ENCODE data around the gene PDCD4. TPM values are rescaled to one million over a fixed set of nuclear protein-coding genes. Genes with fewer than 3 reads are reported as not detected.

PDCD4 gene
- polyA plus RNA-seq, 1 donor from 2014 or later, result 319 TPM

DNA sequence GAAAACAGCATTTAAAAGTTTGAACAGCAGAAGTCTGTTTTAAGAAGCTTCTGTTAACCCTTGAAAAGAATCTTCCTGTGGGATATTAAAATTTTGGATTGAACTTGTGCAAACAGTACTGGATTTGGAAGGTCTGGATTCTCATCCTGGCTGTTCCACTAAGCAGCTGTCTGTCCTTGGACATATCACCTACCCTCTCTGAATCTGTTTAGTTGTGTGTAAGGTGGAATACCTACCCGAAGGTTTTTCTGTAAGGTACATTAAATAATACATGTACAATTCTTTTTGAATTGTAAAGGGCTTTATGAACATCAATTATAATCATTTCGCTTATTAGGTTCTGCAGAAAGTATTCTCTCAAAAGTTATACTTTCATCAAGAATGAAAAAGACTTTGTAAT, 2.2 kb downstream of the PDCD4 start:
- no peaks in the 10 kb centered on the region for H3K27me3 Mint-ChIP-seq
- H3K4me3 Mint-ChIP-seq, result peak overlapping the region; percentile 69 to 89 (median 80)
- no peaks in the 10 kb centered on the region for H3K36me3 Mint-ChIP-seq
- H3K27ac Mint-ChIP-seq, result peak overlapping the region in 1 of 3 donors; percentile 77
- peaks cover 34 to 39% (median 38%) of the 10 kb centered on the region in 3 donors for H3K4me1 Mint-ChIP-seq
- no peaks in the 10 kb centered on the region for H3K9me3 Mint-ChIP-seq

DNA sequence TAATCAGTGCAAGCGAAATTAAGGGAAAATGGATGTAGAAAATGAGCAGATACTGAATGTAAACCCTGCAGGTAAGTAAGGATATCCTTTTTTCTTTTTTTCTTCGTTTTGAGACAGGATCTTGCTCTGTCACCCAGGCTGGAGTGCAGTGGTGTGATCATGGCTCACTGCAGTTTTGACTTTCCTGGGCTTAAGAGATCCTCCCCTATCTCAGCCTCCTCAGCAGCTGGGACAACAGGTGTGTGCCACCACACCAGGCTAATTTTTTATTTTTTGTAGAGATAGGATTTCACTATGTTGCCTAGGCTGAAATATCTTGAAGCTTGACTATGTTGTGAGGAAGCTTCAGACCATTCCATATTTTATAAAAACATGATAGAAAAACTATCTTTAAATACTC, 4.3 kb downstream of the PDCD4 start:
- peak overlapping the region in 2 of 3 donors; percentile 32 to 67 for H3K27ac Mint-ChIP-seq
- H3K36me3 Mint-ChIP-seq, result peaks cover 2% of the 10 kb centered on the region

DNA sequence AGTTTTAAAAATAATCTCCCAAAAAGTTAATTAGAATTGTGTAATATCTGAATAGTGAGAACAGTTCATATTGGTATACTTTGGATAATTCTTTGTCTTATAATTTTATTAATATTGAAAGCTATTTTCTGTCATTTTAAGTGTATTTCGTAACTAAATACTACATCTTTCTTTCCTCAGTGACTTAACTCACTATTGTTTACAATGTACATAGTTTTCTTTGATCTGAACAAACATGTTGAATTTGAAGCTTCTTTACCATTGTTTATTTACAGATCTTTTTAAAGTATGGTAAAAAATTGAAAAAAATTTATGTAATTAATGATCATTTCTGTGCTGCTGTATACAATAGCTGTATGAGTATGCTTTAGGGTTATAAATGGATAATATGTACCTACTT, 5.1 kb downstream of the PDCD4 start:
- no peak overlapping the region for H3K27ac Mint-ChIP-seq
- H3K4me3 Mint-ChIP-seq, result no peak overlapping the region
- H3K4me1 Mint-ChIP-seq, result peaks cover 22 to 40% (median 31%) of the 10 kb centered on the region in 3 donors
- H3K27me3 Mint-ChIP-seq, result no peaks in the 10 kb centered on the region
- H3K9me3 Mint-ChIP-seq, result no peaks in the 10 kb centered on the region
- peaks cover 2% of the 10 kb centered on the region for H3K36me3 Mint-ChIP-seq

More for the DNA sequence above, 4.3 kb downstream of the PDCD4 start:
- H3K9me3 Mint-ChIP-seq, result no peaks in the 10 kb centered on the region
- peaks cover 22 to 39% (median 30%) of the 10 kb centered on the region in 3 donors for H3K4me1 Mint-ChIP-seq
- peak overlapping the region in 1 of 4 donors; percentile 30 for H3K4me3 Mint-ChIP-seq
- no peaks in the 10 kb centered on the region for H3K27me3 Mint-ChIP-seq

DNA sequence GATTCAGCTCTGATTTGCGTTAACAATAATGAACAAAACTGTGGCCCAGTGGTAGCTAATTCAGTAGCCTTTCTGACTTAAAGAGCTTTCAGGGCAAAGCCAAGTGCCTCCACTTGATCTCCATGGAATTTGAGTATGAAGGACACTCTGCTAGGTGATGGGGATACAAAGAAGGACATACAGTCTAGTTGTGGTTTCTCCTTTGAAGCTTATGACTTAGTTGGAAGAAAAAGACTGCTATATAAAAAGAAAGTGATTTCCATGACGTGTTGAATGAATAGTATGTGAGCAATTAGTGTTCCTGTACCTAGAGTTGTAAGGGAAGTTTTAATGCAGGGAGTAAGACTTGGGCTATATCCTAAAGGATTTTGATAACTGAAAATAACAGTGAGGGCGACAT, 8.3 kb downstream of the PDCD4 start:
- H3K27me3 Mint-ChIP-seq, result no peaks in the 10 kb centered on the region
- peak overlapping the region in 1 of 3 donors; percentile 49 for H3K27ac Mint-ChIP-seq
- no peaks in the 10 kb centered on the region for H3K9me3 Mint-ChIP-seq
- H3K4me3 Mint-ChIP-seq, result peak overlapping the region in 1 of 4 donors; percentile 2
- H3K4me1 Mint-ChIP-seq, result peaks cover 24 to 41% (median 35%) of the 10 kb centered on the region in 3 donors
- peaks cover 2% of the 10 kb centered on the region for H3K36me3 Mint-ChIP-seq

DNA sequence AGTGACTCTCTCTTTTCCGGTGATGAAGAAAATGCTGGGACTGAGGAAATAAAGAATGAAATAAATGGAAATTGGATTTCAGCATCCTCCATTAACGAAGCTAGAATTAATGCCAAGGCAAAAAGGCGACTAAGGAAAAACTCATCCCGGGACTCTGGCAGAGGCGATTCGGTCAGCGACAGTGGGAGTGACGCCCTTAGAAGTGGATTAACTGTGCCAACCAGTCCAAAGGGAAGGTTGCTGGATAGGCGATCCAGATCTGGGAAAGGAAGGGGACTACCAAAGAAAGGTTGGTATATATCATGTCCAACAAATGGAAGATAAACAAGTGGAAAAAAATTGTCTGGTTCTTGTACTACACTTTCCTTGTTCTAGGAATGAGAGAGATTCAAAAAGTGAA, 9.5 kb downstream of the PDCD4 start:
- Mint-ChIP-seq H3K4me3 (peak overlapping the region in 1 of 4 donors; percentile 3), H3K9me3 (no peaks in the 10 kb centered on the region), H3K27ac (peak overlapping the region in 1 of 3 donors; percentile 31), H3K36me3 (peaks cover 2% of the 10 kb centered on the region), H3K4me1 (peaks cover 20 to 44% (median 37%) of the 10 kb centered on the region in 3 donors), H3K27me3 (no peaks in the 10 kb centered on the region)

DNA sequence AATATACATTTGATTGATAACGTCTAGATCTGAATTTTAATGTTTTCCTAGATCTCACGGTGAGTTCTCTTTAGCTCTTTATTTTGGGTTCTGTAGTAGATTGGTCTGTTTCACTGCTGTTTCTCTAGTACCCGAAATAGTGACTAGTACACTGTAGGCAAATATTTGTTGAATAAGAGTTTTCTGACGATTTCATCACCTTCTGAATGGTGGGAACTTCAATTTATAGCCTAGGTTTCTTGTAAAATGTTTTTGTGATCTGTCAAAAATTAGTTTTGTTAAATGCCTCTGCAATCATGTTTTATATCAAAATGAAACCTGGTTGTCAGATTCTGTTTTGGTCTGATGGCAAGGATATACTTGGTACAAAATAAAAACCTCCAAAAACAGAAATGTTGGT, 10.2 kb downstream of the PDCD4 start:
- no peaks in the 10 kb centered on the region for H3K9me3 Mint-ChIP-seq
- H3K4me3 Mint-ChIP-seq, result peak overlapping the region in 1 of 4 donors; percentile 65
- H3K27ac Mint-ChIP-seq, result peak overlapping the region in 2 of 3 donors; percentile 31 to 71
- peaks cover 2% of the 10 kb centered on the region for H3K36me3 Mint-ChIP-seq
- no peaks in the 10 kb centered on the region for H3K27me3 Mint-ChIP-seq
- peaks cover 20 to 48% (median 38%) of the 10 kb centered on the region in 3 donors for H3K4me1 Mint-ChIP-seq

DNA sequence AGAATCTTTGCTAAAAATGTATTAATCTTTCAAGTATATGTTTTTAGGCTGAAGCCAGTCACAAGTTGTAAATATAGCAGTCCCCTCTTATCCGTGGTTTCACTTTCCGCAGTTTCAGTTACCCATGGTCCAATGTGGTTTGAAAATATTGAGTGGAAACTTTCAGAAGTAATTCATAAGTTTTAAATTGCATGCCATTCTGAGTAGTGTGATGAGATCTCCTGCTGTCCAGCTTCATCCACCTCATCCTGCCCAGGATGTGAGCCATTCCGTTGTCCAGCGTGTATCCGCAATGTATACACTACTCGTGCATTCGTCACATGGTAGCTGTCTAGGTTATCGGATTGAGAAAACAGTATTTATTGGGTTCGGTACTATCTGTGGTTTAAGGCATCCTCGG, 12.2 kb downstream of the PDCD4 start:
- H3K36me3 Mint-ChIP-seq, result peaks cover 2% of the 10 kb centered on the region
- H3K4me3 Mint-ChIP-seq, result no peak overlapping the region
- peaks cover 18 to 47% (median 41%) of the 10 kb centered on the region in 3 donors for H3K4me1 Mint-ChIP-seq
- H3K9me3 Mint-ChIP-seq, result no peaks in the 10 kb centered on the region
- H3K27me3 Mint-ChIP-seq, result no peaks in the 10 kb centered on the region
- peak overlapping the region in 2 of 3 donors; percentile 23 to 86 for H3K27ac Mint-ChIP-seq

DNA sequence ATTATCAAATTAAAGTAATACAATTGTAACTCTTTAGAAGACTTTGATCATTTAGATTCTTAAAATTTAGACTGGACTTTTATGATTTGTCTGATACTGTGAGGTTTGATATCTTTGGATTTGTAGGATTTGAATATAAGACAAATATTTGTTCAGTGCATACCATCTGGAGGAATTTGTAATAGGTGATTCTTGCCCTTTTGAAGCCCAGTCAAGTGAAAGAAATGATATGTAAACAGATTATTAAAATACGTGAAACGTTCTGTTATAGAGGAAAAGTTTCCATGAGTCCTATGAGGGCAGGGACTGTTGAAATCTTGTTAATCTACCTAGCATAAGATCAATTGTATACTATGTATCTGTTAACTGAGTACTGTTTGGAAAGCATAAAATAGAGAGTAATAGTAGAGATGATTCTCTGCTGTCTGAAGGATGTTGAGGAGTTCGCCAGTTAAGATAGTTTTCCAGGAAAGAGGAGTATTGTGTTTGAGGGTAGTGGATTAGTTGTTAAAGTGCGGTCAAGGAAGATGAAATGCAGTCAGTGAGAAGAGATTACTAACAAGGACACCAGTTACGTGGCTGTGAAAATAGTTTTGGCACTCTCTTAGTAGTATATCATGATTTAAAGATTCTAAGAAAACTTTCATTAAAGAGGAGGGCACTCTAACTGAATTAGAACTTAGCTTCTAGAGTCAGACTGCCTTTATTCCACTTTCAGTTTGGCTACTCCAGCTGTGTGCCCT, 14.4 kb downstream of the PDCD4 start:
- Mint-ChIP-seq H3K27ac (peak overlapping the region in 1 of 3 donors; percentile 18), H3K36me3 (no peaks in the 10 kb centered on the region), H3K4me1 (peaks cover 13 to 36% (median 31%) of the 10 kb centered on the region in 3 donors), H3K9me3 (no peaks in the 10 kb centered on the region), H3K4me3 (no peak overlapping the region), H3K27me3 (no peaks in the 10 kb centered on the region)

DNA sequence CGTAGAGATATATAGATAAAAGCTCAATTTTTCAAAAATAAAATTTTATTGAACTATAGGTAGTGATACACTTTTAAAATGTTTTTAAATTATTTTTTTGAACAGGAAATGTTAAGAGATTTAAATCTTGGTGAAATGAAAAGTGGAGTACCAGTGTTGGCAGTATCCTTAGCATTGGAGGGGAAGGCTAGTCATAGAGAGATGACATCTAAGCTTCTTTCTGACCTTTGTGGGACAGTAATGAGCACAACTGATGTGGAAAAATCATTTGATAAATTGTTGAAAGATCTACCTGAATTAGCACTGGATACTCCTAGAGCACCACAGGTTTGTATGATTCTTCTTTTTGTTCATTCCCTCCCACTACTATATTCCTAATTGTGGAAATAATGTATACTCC, 15.8 kb downstream of the PDCD4 start:
- Mint-ChIP-seq H3K4me3 (no peak overlapping the region), H3K36me3 (no peaks in the 10 kb centered on the region), H3K4me1 (peaks cover 11 to 27% (median 24%) of the 10 kb centered on the region in 3 donors), H3K9me3 (no peaks in the 10 kb centered on the region), H3K27ac (no peak overlapping the region), H3K27me3 (no peaks in the 10 kb centered on the region)

DNA sequence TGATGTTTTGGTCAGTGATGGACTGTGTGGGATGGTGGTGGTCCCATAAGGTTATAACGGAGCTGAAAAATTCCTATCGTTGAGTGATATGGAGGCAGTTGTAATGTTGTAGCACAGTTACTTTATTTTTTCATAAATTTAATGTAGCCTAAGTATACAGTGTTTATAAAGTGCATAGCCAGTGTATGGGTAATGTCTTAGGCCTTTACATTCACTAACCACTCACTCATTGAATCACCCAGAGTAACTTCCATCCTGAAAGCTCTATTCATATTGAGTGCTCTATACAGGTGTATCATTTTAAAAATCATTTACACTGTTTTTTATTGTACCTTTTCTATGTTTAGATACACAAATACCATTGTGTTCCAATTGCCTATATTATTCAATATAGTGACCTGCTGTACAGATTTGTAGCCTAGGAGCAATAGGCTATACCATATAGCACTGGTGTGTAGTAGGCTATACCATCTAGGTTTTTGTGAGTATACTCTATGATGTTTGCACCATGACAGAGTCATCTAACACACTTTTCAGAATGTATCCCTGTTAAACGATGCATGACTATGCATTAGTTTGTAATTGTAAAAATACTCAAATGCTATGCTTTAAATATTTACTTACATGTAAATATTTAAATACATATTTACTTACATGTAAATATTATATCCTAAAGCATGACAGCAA, 21.0 kb downstream of the PDCD4 start:
- Mint-ChIP-seq H3K9me3 (no peaks in the 10 kb centered on the region), H3K36me3 (no peaks in the 10 kb centered on the region), H3K4me1 (peaks cover 17 to 33% (median 26%) of the 10 kb centered on the region in 3 donors), H3K27ac (no peak overlapping the region), H3K27me3 (no peaks in the 10 kb centered on the region), H3K4me3 (no peak overlapping the region)

DNA sequence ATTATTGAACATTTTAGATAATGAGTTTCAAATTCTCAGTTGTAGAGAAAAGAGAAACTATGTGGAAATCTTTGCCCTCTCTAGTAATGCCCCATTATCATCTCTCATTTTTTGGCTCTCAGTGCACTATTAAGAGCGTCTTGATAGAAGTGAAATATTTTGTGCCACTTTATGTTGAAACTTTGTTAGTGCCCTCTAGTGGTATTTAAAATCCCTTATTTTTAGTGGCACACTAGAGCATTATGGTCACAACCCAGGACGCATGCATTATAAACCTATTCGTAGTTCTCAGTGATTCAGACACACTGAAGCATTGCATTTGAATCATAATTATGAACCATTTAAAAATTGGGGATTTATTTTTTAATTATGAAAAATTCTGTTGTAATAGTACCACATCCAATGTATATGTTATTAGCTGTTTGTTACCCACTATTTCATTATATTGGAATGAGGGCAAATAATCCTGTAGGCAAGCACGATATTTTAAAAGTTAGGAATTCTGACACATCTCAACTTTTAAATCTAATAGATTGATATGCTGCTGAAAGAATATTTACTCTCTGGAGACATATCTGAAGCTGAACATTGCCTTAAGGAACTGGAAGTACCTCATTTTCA, 21.9 kb downstream of the PDCD4 start:
- H3K27ac Mint-ChIP-seq, result peak overlapping the region in 2 of 3 donors; percentile 38 to 50
- H3K36me3 Mint-ChIP-seq, result no peaks in the 10 kb centered on the region
- no peak overlapping the region for H3K4me3 Mint-ChIP-seq
- peaks cover 17 to 33% (median 26%) of the 10 kb centered on the region in 3 donors for H3K4me1 Mint-ChIP-seq
- no peaks in the 10 kb centered on the region for H3K9me3 Mint-ChIP-seq
- H3K27me3 Mint-ChIP-seq, result no peaks in the 10 kb centered on the region

DNA sequence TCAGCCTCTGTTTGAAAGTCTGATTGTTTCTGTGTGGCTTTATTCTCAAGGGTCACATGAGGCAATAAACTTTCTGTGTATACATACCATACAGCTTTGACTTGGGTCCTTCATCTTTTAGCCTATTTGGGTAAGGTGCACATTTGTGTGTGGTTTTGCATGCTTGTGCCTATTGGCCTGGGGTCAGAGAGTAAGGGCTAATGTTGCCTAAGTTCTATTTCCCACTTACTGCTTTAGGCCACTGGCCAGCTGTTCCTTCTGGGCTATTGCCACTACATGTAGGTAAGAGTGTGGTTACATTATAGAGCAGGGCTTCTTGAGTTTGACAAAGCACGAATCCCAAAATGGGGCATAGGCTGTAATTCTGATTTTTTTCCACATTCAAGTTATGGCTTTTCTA, 25.5 kb downstream of the PDCD4 start:
- Mint-ChIP-seq H3K27me3 (no peaks in the 10 kb centered on the region), H3K27ac (no peak overlapping the region), H3K4me1 (peaks cover 14 to 30% (median 23%) of the 10 kb centered on the region in 3 donors), H3K4me3 (no peak overlapping the region), H3K9me3 (no peaks in the 10 kb centered on the region), H3K36me3 (no peaks in the 10 kb centered on the region)

DNA sequence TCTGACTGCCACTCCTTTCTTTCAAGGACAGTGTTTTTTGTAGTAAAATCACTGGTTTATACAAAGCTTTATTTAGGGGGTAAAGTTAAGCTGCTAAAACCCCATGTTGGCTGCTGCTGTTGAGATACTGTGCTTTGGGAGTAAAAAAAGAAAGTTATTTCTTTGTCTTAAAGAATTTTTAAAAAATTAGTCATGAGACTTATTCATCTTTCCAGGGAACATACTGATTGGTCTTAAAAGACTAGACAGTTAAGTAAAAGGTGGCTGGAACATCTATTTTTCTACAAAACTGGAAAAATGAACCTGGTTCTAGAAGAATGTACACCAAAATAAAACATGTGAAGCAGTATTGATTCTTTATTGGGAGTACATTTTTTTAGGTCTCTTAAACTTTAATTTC, 26.7 kb downstream of the PDCD4 start:
- Mint-ChIP-seq H3K4me1 (peaks cover 18 to 26% (median 25%) of the 10 kb centered on the region in 3 donors), H3K36me3 (no peaks in the 10 kb centered on the region), H3K27ac (no peak overlapping the region)

DNA sequence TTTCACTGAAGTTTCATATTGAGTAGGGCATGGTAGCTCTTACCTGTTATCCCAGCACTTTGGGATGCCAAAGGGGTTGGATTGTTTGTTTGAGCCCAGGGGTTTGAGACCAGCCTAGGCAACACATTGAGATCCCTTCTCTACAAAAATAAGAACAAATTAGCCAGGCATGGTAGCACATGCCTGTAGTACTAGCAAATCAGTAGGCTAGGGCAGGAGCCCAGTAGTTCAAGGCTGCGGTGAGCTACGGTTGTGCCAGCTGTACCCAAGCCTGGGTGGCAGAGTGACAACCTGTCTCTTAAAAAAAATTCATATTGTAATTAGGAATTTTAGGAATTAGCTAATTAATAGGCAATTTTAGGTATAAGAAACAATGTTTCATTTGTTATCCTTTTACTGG, 29.3 kb downstream of the PDCD4 start:
- Mint-ChIP-seq H3K4me3 (no peak overlapping the region), H3K36me3 (peaks cover 2% of the 10 kb centered on the region)

More for the DNA sequence above, 26.7 kb downstream of the PDCD4 start:
- Mint-ChIP-seq H3K4me3 (no peak overlapping the region), H3K27me3 (no peaks in the 10 kb centered on the region), H3K9me3 (no peaks in the 10 kb centered on the region)

More for the DNA sequence above, 29.3 kb downstream of the PDCD4 start:
- H3K9me3 Mint-ChIP-seq, result no peaks in the 10 kb centered on the region
- no peaks in the 10 kb centered on the region for H3K27me3 Mint-ChIP-seq
- peaks cover 11 to 15% (median 12%) of the 10 kb centered on the region in 3 donors for H3K4me1 Mint-ChIP-seq
- H3K27ac Mint-ChIP-seq, result no peak overlapping the region
